NCI-H128 (cell line): ENCODE results near the gene GNL2.

Experiments used
- DNase-seq: peaks from one replicate; lab custom pipeline; 2025; ENCODE audit not compliant: unreplicated experiment; lab: John Stamatoyannopoulos, UW

GNL2 gene

DNA sequence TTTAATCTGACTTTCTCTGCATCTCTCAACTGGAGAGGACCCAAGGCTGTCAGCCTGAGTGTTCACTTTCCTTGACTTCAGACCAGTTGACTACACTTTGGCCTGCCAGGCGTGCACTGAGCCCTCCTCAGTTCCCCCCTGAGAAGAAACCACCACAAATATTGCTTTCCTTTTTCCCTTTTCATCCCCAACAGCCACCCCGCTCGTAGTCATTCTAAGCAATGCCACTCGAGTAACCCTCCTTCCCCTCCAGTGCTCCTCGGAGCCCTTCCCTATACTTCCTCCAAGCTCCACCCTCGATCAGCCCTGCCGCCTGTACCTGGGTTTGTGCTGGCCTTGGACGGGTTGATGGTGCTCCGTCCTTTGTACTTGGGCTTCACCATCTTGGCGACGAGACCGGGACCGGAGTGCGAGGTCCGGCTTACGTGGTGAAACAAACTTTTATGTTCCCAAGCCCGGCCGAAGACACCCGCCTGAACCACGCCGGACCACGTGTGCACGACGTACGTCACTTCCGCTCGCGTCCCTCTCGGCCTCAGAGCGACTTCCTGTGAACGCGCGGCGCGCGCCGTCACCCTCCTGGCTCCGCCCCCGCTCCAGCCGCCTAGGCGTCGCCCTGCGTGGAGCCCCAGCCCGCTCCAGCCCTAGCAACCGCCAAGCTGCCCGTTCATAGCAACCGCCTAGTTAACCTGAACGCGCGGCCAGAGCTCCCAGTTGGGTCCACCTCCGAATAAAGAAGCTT lies at the start of gene GNL2:
TSS of gene GNL2 (minus strand) at position 498 of the 742 bp plus-strand sequence. CDS start at position 383, 115 bp downstream.
- DNase-seq, result peak; percentile 91

DNA sequence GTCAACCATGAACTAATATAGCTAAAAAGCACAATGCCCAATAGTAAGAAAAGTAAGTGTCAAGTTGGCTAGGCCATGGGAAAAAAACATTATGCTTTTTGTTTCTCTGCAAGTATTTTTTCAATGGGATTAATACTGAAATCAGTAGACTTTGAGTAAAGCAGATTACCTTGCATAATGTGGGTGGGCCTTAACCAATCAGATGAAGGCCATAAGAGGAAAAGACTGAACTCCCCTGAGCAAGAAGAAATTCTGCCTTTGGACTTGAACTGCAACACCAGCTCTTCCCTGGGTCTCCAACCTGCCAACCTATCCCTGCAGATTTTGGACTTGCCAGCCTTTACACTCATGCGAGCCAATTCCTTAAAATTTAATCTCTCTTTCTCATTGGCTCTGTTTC lies 45.3 kb upstream of the GNL2 start:
- no peak for DNase-seq

DNA sequence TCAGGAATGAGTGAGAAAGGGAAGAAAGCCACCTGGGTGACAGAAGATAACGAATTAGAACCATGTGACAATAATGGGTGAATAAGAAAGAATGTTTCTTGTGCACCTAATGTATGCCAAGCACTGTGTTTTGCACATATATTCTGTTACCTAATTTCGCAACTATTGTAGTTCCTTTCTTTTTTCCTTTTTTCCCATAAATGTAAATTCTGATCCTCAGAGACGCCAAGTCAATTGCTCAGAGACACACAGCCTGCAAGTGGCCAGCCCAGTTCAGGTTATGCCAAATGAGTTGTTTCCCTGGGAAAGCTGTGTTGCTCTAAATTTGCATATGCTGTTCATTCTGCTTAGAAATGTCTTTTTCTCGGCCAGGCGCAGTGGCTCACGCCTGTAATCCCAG lies 40.7 kb upstream of the GNL2 start:
- no peak for DNase-seq

DNA sequence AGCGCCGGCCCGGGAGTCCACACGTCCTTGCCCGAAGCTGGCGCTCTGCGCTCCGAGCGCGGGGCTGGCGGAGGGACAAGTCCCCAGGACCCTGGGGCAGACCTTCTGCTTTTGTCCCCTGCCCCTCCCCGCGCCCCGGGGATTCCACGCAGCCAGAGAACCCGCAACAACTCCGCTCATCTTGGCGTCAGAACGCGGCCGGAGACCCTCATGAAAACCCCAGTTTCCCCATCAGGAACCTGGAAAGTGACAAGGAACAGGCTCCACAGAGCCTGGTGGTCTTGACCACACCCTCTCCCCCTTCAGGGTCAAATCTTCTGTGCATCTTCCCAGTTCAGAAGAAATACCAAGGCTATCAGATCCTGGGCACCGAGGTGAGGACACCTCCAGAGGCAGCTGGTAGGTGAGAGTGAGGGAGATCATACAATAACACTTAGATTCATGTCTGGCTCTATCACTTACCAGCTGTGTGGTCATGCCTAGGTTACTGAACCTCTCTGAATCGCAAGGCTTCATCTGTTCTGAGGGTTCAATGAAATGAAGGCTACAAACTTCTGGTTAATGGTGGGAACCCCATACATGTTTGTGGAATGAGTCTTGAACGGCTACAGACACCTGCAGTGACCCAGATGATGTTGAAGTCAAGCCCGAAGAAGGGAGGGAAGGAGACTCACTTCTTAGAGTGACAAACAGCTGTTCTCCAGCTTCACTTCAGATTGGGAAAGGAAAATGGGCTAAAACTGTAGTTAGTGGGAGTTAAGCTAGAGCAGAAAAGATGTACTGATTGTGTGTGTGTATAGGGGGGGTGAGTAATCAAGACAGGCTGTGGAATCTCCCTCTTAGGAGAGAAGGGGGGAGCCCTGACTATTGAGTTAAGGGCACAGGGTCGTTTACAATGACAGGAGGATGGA lies 39.5 kb upstream of the GNL2 start:
- DNase-seq, result no peak

DNA sequence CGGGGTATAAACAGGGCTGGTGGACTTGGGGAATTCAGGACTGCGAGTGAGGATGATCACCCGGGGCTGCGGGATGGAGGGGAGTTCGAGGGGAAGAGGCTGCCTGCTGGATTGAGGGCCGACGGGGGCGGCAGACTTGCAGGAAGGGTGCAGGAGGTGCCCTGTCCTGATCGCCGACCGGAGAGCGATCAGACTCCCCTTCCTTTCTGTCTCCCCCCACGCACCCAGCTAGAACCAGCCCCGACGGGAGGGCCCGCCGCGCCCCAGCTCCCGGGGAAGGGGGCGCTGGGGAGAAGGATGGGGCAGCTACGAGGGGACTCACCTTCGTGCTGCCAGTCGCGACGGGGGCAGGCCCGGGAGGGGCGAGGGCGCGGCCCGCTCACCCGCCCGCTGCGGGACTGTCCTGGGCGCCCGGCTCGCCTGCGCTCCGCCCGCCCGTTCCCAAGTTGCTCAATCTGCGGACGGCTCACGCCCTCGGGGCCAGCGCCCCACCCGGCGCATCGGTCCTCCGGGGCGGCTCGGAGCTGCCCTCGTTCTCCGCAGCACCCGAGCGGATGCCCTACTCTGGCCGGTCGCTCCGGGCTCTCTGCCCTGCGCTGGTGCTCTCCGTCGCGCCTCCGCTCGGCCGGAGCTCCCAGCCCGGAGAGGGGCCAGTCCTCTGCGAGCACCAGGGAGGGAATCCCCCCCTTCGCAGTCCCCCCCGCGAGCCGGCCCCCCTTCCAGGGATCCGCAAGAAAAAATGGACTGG lies 38.7 kb upstream of the GNL2 start, which contains the start of gene RSPO1:
TSS of gene RSPO1 (minus strand) at position 649 of the 748 bp plus-strand sequence. CDS start 5,231 bp downstream, outside the sequence.
- no peak for DNase-seq

DNA sequence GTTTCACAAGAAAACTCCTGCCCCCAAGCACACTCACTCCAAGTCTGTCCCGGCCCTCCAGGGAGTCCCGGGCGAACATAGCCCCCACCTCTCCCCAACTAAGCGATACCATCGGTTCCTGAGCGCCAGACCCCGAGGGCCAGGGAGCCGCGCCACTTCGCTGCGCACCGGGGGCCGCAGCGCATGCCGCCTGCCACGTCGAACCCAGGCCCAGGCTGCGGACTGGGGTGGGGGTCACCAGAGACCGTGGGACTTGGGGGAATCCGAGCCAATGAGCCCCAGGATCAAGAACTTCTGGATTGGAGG lies 38.2 kb upstream of the GNL2 start:
- DNase-seq, result no peak

DNA sequence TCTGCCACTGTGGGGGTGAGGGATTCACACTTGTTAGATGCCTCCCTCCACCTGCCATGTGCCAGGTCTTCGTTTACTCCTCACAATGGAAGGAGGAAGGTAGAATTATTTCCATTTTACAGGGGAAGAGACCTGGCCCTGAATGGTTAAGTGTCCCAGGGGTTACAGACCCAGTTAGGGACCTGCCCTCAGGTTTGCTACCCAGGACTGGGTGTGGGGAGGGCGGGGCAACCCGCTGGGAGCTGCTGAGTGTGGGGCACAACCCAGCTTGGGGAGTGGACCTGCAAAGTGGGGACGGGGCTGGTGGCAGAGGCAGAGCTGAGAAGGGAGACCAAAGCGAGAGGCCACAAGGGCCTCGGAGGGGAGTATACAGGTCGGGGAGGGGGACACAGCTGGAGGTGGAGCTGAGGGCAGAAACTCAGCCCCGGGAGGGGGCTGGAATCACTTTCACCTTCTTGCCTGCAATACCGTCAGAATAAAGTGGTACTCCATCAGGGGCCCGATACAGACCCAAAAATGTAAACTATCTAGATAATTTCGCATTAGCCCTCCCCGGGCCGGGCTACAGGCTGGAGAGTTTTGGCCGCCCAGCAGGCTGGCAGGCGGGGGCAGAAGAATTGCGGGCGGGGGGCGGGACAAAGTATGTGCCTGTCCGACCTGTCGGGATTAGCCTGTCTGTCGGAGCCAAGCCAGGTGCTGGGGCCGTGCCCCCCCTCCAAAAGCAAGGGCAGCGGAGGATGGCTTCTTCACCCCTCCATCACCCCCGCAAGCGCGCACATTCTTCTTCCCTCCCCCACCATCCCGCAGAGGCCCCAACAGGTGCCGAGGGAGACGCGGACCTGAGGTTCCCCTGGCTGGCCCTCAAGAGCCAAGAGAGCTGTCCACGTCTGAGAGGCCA lies 37.6 kb upstream of the GNL2 start:
- no peak for DNase-seq

DNA sequence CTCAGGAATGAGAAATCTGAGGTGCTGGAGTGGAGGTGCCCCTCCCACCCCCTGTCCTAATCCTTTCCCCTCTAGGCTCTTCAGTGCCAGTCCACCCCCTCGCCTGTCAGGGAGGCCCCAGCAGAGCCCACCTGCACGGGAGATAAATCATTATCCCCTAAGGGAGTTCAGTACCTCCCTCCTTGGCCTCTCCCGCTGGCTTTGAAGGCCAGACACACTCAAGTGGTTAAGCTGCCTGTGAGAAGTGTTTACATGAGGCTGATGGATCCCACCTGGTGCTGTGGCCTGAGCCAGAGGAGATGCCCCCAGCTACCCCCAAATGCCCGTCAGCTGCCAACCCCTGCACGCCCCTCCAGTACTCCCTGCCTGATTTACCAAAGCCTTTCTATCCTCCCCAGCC lies 35.3 kb upstream of the GNL2 start:
- DNase-seq, result no peak

DNA sequence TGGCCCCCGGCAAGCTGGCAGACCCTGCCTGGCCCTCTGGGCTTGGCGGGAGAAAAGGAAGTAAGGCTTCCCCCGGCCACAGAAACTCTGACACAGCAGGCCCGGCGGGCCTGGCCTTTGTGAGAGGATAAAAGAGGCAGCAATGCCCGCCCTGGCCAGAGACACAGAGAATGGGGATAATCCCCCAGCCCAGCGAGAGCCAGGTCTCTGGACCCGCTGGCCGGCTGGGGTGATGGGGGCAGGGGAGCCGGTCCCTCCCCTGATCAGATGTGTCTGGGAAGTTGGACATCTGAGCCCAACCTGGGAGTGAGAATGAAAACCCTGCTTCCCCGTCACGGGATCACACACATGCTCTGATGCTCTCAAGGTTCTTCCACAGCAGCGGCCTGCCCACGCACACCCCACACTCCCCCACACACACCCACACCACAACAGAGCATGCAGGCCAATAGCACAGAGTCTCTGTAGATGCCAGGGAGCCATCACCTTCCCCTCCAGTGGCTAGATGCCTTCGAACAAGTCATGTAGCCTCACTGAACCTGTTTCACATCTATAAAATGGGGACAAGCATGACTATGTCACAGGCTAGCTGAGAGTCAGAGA lies 34.8 kb upstream of the GNL2 start:
- no peak for DNase-seq

DNA sequence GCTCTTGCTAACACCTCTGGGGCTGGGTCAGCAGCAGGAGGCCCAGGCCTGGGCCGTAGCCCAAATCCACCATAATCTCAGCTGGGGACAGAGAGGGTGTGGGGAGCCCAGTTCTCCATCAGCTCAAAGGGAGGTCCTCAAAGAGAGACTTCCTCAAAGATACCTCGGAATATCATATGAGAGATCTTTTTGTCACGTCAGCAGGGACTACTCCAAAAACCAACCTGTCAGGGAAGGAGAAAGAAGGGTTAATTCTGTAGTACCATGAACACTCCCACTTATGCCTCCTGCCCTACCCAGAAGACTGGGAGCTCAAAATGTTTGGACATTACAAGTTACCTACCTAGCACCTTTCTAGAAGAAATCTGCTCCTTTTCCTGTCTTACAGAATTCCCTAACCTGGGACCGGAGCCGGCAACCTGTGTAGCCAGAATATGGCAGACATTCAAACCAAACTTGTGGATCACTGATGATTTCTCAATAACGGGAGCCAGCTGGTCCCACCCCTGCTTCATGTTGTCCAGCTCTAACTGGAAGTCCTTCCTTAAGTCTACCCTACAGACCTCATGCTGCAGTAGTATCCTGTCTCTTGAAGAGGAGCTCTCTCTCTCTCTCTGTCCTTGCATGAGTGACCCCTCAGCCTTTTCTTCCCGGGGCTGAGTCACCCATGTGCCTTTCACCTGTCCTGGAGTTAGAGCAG lies 34.1 kb upstream of the GNL2 start:
- no peak for DNase-seq

DNA sequence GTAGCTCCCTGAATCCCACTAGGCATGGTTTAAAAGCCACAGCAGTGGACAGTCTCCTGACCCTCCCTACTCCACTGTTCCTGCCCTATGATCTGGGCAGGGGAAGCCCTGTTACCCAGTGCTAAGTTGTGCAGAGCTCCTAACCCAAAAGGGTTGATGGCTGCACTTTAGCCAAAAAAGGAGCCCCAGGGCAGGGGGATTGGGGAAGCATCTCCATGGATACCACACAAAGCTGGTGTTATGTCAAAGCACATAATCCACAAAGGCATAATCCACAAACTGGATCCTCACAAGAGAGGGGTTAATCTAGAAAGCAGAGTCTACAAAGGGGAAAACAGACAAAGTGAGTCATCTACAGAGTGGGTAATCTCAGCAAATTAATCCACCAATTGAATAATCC lies 33.3 kb upstream of the GNL2 start:
- no peak for DNase-seq

DNA sequence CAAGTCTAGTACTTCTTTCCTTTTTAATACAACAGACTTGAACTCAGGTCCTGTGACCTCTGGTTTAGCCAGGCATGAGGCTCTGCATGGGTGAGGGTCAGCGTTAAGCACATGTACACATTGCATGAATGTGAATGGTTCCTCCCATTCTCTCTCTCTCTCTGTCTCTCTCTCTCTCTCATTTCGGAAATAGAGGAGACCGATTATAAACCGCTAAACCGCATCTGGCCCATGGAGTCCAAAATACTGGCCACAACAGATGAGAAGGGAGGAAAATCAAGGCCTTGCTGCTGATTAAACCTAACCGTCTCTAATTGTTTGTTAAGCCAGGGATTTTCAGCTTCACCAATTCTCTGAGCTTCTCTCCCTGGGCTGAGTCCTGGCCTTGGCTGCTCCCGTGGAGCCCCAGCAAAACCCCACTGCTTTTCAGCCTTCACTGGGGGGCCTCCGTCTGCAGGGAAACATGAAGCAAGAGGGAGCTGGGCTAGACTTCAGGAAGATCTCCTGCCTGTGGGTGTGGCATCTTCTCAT lies 32.4 kb upstream of the GNL2 start:
- no peak for DNase-seq

DNA sequence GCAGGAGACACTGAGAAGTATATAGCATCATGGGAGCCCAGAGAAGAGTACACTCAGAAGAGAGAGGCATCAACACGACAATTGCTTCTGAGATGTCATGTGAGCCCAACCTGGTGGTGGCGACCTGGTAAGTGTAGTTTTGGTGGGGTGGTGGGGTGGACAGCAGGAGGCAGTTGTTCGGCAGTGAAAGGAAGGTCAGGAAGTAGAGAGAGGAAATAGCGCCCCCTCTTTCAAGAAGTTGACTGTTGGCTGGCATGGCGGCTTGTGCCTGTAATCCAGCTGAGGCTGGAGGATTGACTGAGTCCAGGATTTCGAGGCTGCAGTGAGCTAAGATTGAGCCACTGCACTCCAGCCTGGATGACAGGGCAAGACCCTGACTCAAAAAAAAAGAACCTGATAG lies 26.4 kb upstream of the GNL2 start:
- no peak for DNase-seq

DNA sequence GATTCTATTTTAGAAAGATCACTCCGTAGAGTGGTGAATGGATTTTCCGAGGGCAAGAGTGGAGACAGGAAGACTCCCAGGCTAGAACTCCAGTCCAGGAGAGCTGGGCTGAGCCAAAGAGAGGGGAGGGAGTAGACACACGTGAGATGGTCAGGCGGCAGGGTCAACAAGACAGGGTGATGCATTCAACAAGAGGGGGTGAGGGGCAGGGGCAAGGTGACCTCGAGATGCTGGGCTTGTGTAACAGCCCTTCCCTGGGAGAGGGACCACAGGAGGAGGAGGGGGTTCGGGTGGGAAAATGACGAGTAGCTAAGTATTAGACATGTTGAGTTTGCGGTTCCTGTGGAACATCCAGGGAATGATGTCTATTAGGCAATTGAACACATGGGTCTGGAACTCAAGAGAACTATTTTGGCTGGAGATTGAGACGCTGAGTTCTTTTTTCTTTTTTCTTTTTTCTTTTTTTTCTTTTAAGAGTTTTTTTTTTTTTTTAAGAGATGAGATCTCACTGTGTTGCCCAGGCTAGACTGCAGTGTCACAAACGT lies 25.7 kb upstream of the GNL2 start:
- DNase-seq, result no peak

DNA sequence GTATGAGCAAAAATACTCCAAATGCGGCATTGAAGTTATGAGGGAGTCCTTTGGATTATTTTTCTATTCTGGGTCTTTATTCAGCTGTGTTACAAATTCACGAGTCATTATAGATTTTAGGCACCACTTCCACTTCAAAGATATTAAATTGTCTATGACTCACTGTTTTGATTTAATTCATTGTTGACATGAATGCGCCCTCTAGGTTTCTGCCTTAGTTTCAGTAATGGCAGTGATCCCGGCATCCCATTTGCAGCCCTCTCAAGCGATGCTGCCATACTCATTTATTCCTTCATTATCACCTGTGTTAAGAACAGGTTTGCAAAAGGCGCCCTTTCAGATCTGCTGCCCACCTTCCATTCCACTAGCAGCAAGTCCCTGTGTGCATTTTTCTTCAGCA lies 25.0 kb upstream of the GNL2 start:
- no peak for DNase-seq

DNA sequence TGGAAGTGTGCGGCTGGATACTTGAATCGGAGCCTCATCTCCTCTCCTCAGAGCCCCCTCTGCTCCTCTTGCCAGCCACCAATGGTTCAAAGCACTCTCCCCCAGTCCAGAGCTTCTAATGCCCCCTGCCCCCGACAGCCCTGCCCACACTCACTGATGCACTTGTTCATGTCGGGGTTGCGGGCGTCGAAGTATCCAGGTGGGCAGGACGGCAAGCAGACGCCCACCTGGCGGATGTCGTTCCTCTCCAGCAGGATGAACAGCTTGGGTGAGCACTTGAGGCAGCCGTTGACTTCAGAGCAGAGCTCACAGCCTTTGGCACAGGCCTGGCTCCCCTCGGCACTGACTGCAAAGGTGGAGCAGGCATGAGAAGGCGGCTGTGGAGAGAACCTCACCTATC lies 20.6 kb upstream of the GNL2 start:
- DNase-seq, result no peak

DNA sequence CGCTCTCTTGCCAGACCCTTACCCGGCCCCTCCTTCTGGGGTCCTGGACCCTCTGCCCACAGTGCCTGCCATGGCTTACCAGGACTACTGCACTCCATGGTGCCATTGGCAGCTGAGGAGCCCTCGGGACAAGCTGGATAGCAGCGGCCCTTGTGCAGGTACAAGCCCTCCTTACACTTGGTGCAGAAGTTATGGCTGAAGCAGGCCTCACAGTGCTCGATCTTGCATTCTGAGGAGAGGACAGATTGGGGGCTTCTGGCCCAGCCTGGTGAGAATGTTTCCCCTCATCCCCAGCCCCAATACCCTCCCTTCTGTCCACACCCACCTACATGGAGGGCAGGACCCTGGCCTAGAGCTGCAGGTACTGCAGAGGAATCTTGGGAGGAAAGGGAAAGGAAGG lies 18.4 kb upstream of the GNL2 start:
- DNase-seq, result no peak

DNA sequence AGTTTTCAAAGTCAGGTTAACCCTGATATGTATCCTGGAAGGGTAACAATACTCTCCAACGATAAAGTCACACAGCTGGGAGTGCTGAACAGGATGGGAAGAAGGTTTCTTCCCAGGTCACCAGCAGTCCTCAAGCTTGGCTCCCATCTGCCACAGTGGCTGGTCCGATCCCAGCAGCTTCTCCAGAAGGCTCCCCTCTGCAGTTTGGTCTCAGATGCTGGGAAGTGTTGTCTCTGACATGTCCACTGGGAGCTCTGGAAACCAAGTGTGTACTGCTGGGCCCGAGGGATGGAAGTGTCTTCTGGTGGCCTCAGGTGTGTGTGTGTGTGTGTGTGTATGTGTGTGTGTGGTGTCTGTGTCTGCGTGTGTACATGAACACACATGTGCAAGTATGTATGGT lies 16.4 kb upstream of the GNL2 start:
- no peak for DNase-seq

DNA sequence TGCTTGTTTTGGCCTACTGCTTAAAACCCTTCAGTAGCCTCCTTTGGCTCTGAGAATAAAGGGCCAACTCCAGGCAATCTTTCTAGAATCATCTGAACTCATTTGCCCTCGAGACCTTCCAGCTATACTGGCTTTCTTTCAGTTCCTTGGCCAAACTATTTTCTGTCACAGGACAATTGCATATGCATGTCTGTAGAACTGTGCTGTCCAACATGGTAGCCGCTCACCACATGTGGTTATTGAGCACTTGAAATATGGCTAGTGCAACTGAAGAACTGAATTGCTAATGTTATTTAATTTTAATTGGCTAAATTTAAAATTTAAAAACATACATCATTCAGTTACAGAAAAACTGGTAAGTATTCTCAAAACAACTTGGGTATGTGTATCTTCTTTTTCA lies 14.3 kb upstream of the GNL2 start:
- DNase-seq, result no peak
